Measurements from ENCODE around the gene ATF4.

The ATF4 gene

DNA sequence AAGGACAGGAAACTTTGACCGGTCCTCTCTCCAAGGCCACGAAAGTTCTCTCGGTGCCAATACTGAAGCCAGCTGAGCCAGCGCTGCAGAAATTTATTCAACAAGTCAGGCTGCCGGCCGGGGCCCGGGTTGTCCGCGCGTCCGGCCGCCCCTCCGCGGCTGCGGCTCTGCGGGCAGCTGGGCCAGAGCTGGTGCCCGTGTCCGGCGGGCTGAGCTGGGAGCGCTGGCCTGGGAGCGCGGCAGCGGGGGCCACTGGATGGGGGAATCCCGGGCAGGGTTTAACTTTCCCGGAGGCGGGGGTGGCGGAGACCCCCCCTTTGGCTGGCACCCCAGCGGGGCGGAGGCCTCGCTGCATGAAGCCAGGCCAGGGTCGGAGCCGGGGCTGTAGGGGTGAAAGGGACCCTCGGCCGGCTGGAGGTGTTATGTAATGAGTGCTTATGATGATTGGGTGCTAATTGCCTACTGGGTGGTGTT is 37.9 kb downstream of the ATF4 start:
- no peak for DNase-seq (ENCODE audit: low spot score)

DNA sequence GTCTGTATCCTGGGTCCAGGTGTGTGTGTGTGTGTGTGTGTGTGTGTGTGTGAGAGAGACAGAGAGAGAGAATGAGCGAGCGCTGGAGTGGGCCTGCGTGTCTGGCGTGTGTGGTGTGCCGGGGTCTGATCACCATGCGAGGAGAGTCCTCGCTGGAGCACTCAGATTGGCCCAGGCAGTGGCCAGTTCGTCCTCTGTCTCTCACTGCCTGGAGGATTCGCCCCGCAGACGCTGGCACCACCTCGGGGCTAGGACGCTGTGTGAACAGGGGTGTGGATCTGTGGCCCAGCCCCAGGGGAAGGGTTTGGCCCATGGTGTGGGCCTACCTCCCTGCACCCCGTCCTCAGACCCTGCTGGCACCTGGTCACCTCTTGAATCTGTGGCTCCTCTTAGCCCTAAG is 38.6 kb downstream of the ATF4 start:
- no peak for DNase-seq (ENCODE audit: low spot score)

DNA sequence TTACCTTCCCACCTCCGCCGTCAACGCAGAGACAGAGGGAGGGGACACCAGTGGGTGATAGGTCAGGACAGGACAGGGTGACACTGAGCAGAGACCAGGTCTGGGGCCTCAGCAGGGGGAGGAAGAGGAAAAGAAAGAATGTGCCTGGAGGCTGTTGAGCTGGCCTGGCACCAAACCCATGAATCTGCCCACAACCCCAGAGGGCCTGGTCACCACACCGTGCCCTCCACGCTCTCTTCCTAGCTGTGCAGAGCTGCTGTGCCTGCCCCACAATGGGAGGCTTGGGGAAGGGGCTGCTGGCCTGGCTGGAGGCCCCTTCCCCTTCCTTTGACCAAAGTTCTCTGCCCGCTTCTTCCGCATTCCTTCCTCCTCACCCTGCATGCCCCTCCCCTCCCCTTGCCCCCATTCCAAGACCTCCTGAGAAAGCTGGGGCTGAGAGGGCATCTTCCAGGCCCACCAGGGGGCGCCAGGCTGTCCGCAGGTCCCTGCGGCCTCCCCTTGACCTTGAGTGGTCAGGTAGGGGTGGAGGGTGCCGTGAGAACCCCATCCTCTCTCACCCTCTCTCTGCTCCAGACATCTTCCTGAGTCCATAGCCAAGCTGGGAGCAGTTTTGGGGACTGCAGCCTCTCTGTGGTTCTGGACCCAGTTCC is 39.2 kb downstream of the ATF4 start:
- DNase-seq (ENCODE audit: low spot score) = peak; percentile 75

DNA sequence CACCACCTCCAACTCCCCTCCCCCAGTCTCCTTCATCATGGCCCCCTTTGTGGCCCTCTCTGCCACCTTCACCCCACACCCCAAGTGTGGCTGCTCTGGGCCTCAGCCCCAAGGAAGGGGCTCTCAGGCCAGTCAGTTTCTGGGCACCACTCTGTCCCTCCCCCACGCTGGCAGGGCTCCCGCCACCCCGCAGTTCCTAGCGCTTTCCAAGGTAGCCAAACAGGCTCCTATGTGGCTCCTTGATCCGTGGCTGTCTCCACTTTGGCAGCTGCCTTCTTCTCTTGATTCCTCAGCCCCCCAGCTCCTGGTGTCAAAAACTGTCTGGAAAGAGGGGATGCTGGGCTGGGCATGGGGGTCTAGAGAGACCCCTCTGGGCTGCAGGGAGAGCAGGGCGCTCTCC is 39.8 kb downstream of the ATF4 start:
- DNase-seq (ENCODE audit: low spot score) = no peak

DNA sequence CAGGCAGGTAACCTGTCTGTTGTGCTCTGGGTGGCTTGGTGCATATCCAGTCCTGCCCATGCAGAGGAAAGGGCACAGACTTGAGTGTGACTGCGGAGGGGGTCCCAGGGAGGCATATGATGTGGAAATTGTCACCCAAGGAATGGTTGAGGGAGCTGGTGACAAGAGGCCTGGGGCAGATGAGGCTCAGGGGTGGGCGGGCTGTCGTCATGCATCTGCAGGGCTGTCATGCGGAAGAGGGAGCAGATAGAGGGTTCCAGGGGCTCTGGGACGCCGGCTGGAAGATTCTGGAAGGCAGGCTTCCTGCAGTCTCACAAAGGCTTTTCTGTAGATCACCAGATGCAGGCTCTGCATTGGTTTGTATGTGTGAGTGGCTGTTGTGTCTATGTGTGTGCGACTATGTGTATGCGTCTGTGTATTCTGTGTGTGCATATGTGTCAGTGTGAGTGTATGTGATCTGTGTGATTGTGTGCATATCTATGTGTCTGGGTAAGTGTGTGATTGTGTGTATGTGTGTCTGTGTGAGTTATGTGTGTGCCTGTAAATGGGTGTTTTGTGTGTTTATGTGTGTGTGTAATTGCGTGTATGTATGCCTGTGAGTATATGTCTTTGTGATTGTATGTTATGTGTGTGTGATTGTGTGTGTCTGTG is 42.6 kb downstream of the ATF4 start:
- DNase-seq (ENCODE audit: low spot score) = no peak

DNA sequence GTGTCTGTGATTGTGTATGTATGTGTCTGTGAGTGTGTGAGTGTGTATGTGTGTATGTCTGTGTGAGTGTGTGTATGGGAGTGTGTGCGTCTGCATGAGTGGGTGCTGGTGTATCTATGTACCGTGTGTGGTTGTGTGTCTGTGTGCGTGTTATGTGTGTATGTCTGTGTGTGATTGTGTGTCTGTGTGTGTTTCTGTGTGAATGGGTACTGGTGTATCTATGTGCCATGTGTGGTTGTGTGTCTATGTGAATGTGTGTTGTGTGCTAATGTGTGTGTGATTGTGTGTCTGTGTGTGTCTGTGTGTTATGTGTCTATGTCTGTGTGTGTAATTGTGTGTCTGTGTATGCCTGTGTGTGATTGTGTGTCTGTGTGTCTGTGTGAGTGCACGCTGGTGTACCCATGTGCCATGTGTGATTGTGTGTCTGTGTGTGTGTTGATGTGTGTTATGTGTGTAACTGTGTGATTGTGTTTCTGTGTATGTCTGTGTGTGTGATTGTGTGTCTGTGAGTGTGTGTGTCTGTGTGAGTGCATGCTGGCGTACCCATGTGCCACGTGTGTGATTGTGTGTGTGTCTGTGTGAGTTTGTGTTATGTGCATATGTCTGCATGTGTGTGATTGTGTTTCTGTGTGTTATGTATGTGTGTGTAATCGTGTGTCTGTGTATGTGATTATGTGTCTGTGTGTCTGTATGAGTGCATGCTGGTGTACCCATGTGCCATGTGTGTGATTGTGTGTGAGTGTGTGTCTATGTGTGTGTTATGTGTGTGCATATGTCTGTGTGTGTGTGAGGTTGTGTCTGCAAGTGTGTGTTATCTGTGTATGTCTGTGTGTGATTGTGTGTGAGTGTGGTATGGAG is 43.4 kb downstream of the ATF4 start:
- no peak for DNase-seq (ENCODE audit: low spot score)

DNA sequence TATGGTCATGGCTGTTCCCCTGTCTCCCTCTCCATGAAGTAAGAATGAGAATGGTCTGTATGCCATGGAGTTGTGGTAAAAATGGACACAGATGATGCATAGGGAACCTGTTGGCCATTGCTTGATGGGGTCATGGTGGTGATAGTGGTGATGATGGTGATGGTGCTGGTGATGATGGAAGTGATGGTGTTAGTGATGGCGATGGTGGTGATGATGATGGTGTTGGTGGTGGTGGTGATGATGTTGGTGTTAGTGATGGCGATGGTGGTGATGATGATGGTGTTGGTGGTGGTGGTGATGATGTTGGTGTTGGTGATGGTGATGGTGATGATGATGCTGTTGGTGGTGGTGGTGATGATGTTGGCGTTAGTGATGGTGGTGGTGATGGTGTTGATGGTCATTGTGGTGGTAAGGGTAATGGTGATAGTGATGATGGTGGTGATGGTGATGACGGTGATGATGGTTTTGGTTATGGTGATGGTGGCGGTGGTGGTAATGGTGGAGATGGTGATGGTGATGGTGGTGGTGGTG is 45.1 kb downstream of the ATF4 start:
- DNase-seq (ENCODE audit: low spot score) = no peak

DNA sequence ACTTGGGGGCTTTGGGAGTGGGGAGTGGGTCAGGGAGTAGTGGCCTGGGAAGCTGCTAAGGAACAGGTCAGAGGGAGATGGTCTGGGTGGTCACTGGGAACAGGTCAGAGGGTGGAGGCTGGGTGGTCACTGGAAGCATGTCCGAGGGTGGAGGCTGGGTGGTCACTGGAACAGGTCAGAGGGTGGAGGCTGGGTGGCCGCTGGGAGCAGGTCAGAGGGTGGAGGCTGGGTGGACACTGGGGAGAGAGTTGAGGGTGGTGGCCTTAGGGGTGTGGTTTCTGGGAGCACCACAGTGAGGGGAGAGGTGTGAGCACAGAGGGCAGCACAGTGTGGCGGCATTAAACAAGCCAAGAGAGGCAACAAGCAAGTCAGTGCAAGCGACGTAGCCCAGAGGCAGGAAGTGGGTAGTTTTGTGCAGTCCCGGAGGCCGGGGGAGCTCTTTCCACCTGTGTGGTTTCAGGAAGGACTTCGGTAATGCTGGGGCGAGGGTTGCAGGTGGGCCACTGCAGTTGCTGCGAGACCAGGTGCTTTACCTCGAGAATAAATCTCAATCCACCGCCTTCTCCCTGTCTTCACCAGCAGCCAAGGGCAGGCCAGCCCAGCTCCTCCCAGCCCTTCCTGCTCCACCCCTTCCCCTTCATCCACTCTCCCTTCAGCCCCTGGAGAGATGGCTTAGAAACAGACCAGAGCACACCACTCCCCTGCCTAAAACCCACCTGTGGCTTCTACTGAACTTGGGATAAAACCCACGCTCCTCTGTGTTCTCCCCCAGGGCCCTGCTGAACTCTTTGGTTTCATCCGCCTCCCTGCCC is 47.0 kb downstream of the ATF4 start:
- DNase-seq (ENCODE audit: low spot score) = no peak

DNA sequence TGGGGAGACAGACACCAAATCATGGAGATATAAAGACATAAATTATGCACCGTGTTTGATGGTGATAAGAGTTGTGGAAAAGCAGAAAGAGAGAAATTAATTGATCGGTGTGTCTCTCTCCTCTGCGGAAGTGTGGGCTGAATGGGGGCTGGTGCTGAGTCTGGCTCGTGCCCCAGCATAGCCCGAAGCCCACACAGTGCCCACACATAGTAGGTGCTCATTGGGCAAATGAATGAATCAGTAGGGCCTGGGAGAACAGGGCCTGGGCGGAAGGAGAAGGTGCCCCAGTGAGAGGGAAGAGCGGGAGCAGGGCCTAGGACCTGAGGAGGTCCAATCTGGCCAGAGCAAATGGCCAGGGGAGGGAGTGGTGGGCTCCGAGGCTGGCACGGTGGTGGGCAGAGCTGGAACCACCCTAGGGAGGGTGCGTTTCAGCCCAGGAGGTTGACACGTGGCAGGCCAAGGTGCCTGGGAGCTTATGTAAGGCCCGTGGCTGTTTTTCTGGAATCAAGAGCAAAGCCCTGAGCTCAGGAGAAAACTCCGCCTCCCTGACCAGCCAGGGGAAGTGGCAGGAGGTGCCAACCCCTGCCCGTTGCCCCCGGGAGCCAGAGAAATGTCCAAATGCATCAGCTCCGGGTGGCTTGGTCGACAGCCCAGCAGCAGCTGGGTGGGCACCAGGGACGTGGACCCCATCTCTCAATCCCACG is 48.1 kb downstream of the ATF4 start:
- no peak for DNase-seq (ENCODE audit: low spot score)

DNA sequence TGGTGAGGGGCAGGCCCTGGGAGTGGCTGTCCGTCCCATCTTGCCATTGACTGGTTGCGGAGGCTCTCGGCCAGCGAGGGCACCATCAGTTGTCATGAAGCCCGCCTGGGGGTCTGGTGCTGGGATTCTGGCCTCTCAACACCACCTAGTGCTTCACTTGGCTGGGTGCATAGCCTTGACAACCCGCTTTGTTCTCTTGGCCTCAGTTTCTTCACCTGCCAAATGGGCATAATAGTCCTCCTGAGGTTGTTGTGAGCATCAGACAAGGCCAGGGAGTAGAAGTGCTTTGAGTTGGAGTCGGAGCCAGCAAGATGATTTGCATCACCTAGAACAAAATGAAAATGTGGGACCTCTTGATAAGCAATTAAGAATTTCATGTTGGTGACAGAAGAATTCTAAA is 48.7 kb downstream of the ATF4 start:
- no peak for DNase-seq (ENCODE audit: low spot score)

DNA sequence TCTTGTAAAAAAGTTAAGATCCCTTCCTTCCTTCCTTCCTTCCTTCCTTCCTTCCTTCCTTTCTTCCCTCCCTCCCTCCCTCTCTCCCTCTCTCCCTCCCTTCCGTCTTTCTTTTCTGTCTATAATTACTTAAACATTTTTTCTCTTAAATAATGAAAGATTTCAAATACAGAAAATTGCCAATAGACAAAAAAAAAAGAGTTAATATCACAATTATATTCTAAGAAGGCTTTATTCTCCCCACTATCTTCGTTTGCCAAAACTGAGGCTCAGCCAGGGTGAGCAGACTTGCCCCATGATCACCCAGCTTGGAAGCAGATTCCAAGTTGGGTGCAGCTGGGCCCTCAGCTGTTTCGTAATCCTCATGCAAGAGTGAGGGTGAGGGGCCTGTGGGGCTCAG is 49.9 kb downstream of the ATF4 start:
- DNase-seq (ENCODE audit: low spot score) = no peak

DNA sequence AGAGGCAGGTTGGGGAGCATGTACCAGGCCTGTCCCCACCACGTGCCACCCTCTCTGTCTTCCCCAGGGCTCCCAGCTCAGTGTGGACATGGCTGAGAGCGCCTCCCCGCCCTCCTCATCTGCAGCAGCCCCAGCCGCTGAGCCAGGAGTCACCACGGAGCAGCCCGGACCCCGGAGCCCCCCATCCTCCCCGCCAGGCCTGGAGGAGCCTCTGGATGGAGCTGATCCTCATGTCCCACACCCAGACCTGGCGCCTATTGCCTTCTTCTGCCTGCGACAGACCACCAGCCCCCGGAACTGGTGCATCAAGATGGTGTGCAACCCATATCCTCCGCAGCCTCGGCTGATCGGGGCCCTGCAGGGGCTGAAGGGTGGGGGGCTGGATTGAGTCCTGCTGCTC is 50.3 kb downstream of the ATF4 start, which contains the start of gene CACNA1I:
Gene CACNA1I (plus strand): TSS at position 89 of the 400 bp plus-strand sequence. CDS start 0 bp downstream, at position 89.
- DNase-seq (ENCODE audit: low spot score) = no peak

DNA sequence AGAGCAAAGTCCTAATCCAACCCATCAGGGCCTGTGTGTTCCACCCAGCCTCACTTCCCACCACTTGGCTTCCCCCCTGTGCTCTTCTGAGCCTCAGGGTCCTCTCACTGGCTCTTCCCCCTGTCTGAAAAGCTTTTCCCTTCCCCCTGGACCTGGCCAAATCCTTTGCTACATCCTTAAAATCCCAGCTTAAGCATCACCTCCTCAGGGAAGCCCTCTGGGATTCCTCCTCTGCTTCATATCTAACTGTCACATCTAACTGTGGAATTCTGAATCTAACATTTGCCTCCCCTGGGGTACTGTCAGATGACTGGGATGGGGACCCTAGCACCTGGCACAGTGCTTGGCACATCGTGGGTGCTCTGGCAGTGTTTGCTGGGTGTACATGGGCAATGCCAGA is 51.2 kb downstream of the ATF4 start:
- no peak for DNase-seq (ENCODE audit: low spot score)
